HG02759 (cell line): ENCODE results near the gene SLC2A4.

ENCODE experiments used
- ATAC-seq: cut with Tn5 transposase; IDR thresholded peaks from one replicate; pipeline ENCODE4 v1.9.1; 2021; ENCODE audit warnings: mild to moderate bottlenecking, moderate library complexity; ENCODE audit not compliant: unreplicated experiment

The SLC2A4 gene

DNA sequence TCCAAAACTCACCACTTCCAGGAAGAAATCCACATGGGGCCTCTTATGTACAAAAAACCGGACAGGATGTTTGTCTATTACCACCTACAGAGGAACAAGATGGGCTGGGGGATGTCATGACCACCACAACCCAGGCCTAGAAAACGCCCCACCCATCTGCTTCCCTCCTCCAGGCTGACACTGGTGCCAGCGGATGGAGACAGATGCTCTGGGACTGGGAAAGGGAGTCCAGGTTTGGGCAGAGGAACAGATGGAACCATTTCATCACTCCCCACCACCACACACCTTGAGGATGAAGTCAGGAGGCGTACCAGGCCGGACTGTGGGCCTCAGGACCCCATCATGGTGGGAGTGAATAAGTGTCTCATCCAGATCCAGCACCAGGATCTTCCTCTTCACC is 34.7 kb upstream of the SLC2A4 start:
- no peak for ATAC-seq

DNA sequence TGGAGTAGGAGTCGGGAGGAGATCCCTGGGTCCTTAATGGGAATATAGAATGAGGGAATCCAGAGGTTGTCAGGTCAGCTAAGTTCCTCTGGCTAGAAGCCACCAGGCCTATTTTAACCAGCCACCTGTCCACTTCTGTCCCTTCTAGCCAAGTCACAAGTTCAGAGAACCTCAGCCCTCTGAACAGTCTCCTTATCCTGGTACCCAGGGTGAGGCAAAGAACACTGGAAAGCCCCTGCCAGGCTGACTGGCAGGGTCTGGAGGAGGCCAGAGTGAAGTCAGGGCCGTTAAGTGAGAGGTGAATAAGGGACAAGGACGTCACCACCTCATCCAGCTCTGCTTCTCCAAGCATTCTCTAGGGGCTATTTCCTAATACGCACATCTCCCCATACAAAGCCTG is 32.7 kb upstream of the SLC2A4 start:
- no peak for ATAC-seq

DNA sequence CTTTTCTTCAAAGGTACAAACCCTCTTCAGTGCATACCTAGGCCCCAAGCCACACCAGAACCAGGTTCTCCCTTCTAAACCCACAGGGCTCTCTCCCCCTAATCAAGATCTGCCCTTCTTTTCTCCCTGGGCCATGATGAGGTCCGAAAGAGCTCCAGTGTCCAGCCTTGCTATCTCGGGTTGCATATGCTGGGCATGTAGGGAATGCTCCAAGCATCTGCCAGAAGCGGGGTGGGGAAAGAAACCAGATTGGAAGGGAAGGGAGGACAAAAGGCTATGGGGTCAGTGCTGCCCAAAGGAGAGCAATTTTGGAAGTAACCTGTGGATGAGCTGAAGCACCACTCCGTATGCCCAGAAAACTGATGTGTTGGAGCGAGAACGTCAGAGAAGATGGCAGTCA is 32.3 kb upstream of the SLC2A4 start:
- ATAC-seq = no peak

DNA sequence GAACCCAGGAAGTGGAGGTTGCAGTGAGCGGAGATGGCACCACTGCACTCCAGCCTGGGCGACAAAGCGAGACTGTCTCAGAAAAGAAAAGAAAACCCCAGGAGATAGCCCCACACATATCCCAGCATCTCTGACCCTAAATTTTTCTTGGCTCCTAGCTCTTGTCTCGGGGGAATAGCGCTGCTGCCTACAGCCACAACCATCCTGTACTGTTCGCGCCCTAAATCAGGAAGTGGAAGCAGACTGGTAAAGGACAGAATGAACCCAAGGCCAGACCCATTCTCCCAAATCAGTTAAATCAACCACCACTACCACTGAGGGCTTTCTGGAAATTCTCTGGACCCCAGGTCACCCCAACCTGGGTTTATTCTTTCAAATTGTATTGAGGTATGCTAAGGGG is 31.7 kb upstream of the SLC2A4 start:
- ATAC-seq = no peak

DNA sequence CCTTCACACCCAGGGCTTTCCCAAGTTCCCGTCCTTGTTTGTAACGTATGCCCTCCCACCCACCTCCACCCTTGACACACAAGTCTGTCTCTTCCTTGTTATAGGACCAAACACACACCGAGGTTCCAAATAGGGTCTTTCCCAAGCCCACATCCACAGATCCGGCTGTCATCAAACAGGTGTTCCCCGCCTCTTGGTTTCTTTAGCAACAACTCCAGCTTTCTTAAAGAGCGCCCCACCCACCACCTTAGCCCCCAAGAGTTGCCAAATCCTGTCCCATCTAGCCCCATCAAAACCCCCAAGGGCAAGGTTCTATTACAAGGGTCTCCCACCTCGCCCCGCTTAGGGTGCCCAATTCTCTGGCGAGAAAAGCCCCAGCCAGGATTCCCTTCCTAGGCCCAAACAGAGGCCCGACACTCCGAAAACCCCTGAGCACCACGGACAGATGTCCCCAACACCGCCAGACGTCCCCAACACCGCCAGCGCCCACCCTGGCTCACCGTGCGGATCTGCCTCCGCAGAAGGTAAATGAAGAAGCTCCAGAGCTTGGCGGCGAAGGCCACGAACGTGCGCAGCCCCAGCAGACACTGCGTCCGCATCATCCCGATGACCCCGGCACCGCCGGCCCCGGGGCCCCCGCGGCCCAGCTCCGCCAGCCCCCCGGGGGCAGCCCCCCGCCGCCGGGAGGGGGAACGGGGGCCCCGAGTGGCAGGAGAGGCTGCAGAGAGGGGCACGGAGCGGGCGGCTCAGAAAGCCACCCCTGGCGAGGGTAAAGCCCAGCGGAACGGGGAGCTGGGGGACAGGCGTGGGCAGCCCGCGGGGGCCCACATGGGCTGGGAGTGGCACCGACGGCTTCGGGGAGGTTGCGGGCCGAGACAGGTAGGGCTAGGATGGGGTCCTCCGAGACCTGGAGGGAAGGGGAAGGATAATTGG is 30.6 kb upstream of the SLC2A4 start:
- no peak for ATAC-seq

DNA sequence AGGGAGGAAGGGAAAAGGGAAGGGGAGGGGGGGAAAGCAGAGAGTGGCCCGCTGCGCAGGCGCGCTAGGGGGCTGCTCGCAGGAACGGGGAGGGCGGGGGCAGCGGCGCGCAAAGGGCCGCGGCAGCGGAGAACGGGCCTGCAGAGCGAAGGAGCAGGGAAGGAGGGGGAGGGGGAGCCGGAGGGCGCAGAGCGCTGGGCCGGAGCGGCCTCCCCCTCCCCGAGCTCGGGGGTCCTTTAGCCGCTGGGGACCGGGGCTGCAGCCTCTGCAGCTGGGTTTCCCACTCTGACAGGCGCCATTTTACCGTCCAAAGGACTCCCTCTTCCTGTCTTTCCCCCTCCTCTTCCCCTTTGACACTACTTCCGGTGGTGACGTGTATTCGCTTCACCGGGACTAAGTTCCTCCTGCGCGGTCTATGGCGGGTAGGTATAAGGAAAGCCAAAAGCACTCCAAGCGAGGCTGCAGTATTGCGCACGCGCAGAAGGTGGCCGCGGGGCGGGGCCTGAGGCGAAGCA is 29.8 kb upstream of the SLC2A4 start, which contains the start of gene CTDNEP1:
Gene CTDNEP1, minus strand, starts transcription at position 74 of the 515 bp plus-strand sequence. CDS start 438 bp downstream, outside the sequence.
- ATAC-seq = peak; percentile 78

DNA sequence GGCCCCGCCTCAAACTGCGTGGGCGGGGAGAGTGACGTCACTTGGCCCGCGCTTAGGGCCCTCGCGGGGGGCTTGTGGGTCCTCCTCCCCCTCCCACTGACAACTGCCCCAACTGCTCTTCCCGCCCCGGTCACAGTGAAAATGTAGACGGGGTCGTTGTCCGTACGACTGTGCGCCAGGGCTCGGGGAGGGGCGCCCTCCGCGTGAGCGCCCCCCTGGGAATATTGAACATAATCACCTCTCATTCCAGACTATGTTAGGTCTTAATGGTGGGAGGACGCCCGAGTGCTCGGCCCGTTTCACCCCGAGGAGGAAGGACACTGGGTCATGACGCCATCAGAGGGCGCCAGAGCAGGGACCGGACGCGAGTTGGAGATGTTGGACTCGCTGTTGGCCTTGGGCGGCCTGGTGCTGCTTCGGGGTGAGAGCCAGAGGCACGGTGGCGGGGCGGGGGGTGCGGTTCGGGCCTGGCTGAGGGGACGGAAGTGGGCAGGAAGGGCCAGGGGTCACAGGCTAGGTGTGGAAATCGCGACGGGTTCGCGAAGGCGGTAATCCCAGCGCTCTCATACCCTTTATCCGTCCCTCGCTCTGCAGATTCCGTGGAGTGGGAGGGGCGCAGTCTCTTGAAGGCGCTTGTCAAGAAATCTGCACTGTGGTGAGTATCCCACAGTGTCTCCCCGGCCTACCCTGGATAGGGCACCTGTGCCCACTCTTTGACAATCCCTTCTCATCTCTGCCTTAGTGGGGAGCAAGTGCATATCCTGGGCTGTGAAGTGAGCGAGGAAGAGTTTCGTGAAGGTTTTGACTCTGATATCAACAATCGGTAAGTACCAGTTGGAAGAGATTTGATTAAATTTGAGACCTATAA is 29.1 kb upstream of the SLC2A4 start, which contains the start of gene ELP5:
Gene ELP5, plus strand, starts transcription at position 40 of the 868 bp plus-strand sequence. Its CDS starts 336 bp downstream, at position 376.
- peak; percentile 63 for ATAC-seq

DNA sequence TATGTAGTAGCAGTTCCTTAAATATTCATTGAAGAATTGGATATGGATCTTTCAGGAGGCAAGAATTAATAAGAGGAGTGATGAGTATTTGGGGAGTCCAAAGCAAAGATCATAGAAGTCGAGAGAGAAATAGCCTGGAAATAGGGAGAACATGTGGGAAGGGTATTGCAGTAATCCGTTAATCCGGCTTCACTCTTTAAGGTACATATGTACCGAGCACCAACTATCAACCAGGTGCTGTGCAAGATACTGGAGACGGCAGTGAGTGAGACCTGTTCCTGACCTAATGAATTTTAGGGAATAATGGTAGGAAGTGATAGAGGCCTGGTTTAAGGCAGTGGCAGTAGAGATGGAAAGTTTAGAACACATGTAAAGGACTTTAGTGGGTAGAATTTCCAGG is 28.4 kb upstream of the SLC2A4 start:
- no peak for ATAC-seq

DNA sequence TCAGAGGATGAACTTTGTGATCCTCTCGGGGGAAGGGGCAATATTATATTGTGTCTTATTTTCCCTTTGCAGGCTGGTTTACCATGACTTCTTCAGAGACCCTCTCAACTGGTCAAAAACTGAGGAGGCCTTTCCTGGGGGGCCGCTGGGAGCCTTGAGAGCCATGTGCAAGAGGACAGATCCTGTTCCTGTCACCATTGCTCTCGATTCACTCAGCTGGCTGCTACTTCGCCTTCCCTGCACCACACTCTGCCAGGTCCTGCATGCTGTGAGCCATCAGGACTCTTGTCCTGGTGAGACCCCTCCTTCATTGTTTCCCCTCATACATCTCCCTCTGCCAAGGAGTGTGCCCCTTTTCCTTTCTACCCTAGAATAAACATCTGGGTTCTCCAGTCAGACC is 27.0 kb upstream of the SLC2A4 start:
- no peak for ATAC-seq

DNA sequence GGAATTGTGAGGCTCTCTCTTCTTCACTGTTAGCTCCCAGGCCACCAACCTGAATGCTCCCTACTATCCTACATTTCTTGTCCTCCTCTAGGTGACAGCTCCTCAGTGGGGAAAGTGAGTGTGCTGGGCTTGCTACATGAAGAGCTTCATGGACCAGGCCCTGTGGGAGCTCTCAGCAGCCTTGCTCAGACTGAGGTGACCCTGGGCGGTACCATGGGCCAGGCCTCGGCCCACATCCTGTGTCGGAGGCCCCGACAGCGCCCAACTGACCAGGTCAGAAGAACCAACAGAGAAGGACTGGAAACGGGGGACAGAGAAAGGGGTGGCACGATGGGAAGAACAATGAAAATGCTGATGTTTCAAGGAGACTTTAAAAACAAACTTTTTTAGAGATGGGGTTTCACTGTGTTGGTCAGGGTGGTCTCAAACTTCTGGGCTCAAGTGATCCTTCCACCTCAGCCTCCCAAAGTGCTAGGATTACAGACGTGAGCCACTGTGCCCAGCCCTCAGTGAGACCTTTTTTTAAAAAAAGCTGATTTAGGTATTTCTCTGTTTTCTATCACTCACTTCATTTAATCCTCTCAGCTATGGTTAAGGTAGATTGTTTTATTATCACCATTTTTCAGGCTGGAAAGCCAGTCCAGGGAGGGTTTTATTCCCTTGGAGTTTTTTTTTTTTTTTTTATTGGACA is 24.6 kb upstream of the SLC2A4 start:
- ATAC-seq = no peak

DNA sequence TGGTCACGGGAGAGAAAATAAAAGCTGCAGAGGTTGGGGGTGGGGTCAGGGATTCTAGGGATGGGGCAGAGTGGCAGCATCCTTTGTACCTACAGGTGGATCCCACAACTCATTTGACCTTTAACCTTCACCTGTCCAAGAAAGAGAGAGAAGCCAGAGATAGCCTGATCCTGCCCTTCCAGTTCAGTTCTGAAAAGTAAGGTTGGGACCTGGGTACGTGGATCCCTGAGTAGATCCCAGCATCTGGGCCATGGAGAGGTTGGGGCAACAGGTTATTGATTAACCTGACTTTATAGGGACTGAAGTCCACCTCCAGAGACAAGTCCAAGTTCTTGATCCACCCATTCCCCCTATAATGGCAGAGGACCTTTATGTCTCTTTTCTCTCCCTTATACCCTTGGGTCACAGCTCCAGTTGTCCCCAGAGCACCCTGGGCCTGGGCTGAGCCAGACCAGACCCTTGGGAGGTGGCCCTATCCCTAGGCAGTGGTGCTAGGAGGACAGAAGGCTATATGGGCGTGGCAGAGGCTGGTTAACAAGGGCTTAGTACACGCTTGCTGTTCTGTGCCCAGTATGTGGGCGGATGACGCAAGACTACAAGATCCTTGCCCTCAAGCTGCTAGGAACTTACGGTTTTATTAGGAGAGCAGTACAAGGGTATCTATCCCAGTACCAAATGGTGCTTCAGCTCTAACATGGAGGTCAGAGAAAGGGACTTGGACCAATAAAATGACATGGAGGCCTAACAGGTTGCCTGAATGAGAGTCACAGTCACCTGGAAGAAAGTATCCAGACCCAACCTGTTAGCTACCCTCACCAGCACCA is 22.6 kb upstream of the SLC2A4 start:
- ATAC-seq = no peak

DNA sequence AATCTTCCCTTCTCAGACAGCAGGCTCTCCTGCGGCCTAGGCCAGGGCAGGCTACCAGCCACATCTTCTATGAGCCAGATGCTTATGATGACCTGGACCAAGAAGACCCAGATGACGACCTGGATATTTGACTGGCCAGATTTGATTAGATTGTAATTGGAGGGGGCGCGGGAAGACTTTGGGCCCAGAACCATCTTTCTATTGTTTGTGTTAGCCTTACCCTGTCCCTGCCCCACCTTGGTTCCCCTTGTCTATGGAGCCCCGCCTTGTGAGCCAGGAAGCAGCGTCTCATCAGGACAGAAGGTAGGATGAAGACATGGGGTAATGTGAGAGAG is 22.0 kb upstream of the SLC2A4 start:
- no peak for ATAC-seq

DNA sequence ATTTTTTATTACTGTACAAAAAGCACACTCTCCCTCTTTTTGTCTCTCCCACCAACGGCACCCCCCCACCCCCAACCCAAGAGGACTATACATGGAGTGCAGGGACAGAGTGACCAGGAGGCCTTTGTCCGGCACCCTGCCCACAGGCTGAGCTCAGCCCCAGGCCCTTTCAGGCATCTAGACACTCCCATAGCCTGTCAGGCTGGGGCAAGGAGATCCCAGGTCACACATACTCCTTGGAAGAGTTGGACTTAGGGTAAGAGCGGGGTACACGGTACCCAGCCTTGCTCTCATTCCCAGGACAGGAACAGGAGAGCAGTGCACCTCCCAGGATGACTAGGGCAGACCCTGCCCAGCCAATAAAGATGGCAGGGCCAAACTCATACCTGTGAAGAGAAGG is 21.4 kb upstream of the SLC2A4 start:
- no peak for ATAC-seq

DNA sequence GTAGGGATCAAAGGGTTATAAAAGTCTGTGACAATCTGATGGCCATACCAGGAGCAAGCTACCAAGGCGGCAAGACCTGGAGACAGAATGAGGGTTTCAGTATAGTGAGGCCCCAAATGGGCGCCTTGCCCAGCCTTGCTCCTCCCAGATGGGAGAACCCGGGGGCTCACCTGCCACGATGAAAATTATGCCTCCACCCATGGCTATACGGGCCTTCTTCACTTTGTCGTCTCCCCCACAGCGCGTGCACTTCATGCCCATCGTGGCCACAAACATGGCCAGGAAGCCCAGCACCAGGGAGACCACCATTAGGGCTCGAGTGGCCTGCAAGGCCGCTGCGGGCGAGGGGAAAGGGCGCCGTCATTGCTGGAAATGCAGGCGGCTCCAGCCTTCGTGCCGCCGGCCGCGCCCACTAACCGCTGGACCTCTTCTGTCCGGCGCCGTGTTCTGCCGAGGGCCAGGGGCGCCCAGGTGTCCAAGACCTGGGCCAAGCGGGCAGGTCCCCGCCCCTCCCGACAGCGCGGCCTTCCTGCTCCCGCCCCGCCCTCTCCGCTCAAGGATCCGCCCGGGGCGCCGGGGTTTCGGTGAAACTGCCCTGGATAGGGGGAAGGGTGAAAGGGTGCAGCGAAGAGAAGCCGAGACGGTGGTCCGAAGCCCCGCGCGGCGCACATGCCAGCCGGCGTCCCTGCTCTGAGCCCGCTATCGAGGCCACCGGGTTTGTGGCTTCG is 20.7 kb upstream of the SLC2A4 start:
- ATAC-seq = no peak

DNA sequence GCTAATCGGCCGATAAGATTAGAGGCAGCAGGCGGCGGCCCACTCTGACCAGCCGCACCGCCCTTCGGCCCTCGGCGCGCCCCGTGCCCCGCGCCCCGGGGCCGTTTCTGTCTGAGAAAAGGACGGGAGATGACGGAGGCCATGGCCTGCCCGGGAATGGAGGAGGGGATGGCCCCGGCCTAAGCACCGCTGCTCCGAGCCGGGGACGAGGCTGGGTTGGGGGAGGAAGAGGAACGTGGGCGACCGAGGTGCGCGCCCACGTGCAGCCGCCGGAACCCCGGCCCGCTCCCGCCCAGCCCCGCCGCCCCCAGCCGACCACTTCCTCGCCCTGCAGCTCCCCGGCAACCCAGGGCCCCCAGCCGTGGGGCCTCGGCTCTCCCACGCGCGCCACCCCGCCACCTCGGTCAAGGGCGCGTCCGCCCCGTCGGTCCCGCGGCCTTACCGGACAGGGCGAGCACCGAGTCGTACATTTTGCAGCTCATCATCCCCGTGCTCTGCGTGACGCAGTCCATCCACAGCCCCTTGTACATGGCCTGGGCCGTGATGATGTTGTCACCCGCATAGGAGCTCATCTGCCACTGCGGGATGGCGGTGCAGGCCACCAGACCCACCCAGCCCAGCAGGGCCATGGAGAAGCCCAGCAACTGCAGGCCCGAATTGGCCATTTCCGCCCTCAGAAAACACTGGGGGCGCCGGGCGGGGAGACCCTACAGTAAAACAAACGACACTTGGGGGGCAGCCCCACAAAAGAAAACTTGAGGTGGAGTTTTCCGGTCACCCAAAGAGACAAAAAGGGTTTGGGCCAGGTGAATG is 19.9 kb upstream of the SLC2A4 start:
- ATAC-seq = no peak

DNA sequence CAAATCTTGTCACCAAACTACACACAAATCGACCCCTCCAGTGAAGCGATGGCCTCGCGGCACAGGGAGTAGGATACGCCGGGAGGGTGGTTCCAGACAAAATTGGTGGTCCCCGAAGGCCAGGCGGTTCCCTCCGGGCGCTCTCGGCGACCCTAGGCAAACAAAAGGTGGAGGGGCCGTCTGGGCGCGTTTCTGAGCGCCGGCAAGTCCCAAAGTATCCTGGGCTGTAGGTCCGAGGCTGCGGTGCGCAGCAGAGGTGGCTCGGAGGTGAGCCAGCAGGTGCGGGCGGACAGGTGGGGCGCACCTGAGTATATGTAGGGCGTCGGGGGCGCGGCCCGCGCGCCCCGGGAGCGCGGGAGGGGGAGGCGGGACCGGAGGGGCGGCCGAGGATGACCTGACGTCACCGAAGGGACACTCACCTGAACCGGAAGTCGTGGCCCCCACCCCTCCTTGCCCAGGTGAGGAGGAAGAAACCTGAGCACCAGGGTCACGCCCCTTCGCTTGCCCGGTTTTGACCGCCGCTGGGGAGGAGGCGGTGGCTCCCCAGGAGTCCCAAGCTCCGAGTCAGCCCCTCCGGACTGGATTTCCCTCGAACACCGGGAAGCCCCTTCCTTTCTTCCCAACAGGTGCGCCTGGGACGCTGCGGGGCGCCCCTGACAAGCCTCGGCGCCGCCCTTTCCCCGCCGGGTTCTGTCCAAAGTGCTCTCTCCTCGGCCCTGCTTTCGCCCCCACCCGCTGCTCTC is 19.2 kb upstream of the SLC2A4 start, which contains the start of gene CLDN7:
Gene CLDN7, minus strand, starts transcription at position 287 of the 743 bp plus-strand sequence. CDS start 435 bp downstream, outside the sequence.
- ATAC-seq = no peak

DNA sequence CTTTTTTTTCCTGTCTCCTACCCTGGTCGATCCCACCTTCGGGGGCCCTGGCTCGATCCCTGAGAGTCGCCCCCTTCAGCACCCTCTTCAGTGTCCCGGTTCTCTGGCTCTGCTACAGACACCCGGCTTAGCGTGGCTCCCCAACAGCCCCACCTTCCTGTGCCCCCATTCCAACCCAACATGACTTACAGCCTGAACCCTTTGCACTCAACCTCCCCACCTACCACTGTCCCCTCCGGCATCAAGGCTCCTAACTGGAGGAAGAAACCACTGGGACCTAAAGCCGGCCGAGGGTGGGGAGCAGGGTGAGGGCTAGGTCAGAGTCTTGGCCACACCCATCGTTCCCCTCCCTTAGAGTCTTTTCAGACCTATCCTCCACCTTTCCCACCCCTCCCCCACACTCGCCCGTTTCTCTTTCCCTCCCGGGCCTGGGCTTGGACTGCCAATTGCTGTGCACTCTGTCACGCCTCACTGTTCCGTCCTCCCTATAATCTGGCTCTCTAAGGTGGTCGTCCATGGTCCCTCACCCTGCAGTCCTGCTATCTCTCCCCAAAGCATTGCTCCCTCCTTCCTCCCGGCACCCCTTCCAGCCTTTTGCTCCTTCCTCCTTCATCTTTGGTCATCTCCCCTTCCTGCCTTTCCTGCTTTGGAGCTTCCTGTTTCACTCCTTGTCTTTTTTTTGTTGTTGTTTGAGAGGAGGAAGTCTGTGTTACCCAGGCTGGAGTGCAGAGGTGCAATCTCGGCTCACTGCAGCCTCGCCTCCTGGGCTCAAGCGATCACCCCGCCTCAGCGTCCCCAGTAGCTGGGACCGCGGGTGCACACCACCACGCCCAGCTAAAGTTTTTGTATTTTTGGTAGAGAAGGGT is 18.4 kb upstream of the SLC2A4 start:
- no peak for ATAC-seq
